SU-DHL-6 (cell line): Measurements from ENCODE around the gene PLEKHM1.

Experiments used
- CTCF ChIP-seq: fragments of 200-600 bp; sonication (generic); IDR thresholded peaks from one replicate; pipeline ENCODE4 v1.5.1; 2017; ENCODE audit warnings: antibody characterized with exemption, mild to moderate bottlenecking, low read length, moderate library complexity; ENCODE audit not compliant: insufficient read depth, poor library complexity, severe bottlenecking
- EZH2phosphoT487 ChIP-seq: fragments of 200-600 bp; sonication (generic), shearing (Covaris generic); conservative IDR thresholded peaks from 2 replicates; pipeline ENCODE4 v1.6.1; 2018; ENCODE audit warnings: mild to moderate bottlenecking, antibody characterized with exemption, low read length, moderate library complexity, mixed read lengths

- TF ChIP-seq EZH2phosphoT487 (no peak), CTCF (no peak)
These were observed 53.7 kb downstream of the PLEKHM1 start for GRCh38 chr17:45436625-45437464.
